HG03175 (cell line): ENCODE data around the gene ITPR1.

Experiments used
- ATAC-seq: cut with Tn5 transposase; IDR thresholded peaks from one replicate; pipeline ENCODE4 v1.9.1; 2021; ENCODE audit warnings: mild to moderate bottlenecking, moderate library complexity; ENCODE audit not compliant: unreplicated experiment

The ITPR1 gene

DNA sequence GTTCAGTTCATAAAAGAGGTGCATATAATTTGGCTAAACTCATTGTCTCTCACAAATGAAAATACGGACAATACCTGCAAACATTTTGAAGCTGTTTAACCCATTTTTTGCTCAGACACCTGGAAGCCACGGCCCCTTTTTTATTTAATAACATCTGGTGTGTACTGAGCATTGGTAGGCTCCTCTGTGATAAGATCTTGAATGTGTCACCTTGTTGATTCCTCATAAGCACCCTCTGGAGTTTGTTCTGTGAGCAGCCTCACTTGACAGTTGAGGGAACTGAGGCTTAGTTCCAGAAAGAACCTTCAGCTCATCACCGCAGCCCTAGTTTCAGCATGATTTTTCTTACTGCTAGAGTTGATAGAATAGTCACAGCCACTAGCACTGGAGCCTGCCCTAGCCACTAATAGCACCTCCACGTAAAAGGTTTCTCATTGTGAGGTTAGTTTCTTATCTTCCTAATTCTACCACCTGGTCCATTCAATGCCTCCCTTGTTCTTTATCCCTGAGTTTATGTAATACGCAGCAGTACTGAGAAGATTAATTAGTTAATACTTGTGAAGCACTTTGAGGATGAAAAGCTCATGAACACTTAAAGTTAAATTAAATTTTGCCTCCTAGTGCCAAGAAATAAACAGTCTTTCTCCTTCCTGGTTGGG lies 71.9 kb downstream of the ITPR1 start:
- ATAC-seq, result no peak

- no peak for ATAC-seq
These were observed 72.8 kb downstream of the ITPR1 start for GRCh38 chr3:4565809-4566501.

DNA sequence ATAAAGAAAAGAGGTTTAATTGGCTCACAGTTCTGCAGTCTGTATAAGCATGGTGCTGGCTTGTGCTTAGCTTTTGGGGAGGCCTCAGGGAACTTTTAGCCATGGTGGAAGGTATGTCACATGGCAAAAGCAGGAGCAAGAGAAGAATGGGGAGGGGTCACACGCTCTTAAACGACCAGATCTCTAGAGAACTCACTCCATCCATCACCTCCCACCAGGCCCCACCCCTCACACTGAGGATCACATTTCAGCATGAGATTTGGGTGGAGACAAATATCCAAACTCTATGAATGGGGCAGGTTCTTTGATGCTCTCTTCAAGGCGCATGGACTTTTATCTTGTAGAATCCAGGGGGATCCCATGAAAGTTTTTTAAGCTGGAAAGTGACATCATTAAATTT lies 75.7 kb downstream of the ITPR1 start:
- no peak for ATAC-seq

DNA sequence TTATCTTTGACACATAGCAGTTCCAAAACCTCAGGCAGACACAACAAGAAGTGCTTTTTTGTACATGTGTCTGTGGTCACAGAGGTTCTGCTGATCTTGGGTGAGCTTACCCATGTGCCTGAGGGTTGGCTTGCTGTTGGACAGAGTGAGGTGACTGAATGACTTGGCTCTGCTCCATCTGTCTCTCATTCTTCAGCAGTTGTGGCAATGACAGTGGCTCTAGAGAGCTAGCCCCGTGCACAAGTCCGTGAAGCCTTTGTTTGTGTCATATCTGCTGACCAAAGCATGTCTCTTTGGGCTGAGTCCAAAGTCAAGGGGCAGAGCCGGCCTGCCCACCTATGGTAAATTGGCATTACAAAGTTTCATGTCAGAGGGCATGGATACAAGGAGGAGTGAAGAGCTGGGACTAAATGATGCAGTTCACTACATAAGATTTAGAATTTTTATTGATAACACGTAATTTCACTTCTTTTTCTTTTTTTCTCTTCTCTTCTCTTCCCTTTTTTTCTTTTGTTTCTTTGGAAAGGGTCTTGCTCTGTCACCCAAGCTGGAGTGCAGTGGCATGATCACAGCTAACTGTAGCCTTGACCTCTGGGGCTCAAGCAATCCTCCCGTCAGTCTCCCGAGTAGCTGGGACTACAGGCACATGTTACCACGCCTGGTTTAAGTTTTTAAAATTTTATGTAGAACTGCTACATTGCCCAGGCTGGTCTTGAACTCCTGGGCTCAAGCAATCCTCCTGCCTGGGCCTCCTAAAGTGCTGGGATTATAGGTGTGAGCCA lies 77.9 kb downstream of the ITPR1 start:
- ATAC-seq, result peak; percentile 60

GRCh38 chr3:4571690-4572334 lies 78.7 kb downstream of the ITPR1 start:
- ATAC-seq, result peak; percentile 50

DNA sequence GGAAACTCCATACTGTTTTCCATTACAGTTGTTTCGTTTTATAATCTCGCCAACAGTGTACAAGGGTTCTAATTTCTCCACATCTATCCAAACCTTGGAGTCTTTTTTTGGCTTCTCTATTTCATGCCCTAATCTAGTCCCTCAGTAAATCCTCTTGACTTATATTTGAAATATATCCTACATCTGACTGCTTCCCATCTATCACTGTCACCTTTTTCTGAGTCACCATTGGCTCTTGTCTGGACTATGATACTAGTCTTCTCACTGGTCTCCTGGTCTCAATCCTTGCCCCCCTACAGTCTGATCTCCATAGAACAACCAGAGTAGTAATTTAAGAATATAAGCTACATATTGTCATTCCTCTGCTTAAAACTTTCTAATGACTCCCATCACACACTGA lies 80.0 kb downstream of the ITPR1 start:
- ATAC-seq, result no peak

- no peak for ATAC-seq
These were observed 81.3 kb downstream of the ITPR1 start for GRCh38 chr3:4574426-4574965.

GRCh38 chr3:4575381-4575780 lies 82.2 kb downstream of the ITPR1 start:
- ATAC-seq, result no peak

DNA sequence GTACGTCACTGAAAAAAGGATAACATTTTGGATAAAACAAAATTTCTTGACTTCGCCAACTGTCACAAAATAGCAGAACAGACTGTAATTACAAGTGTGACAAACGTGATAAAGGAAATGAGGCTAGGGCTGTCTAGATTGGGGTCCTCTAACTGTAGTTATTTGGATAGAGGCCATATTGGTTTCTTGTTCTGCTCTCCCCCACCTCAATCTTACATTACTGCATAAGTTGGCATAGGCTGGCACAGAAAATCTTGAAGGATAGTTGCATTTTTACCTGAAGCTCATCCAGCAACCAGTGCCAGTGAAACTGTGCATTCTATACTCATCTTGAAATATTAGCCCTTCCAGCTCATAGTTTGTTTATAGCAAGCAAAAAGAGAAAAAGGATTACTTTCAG lies 84.6 kb downstream of the ITPR1 start:
- no peak for ATAC-seq

- ATAC-seq, result no peak
These were observed 87.4 kb downstream of the ITPR1 start for GRCh38 chr3:4580346-4581123.

DNA sequence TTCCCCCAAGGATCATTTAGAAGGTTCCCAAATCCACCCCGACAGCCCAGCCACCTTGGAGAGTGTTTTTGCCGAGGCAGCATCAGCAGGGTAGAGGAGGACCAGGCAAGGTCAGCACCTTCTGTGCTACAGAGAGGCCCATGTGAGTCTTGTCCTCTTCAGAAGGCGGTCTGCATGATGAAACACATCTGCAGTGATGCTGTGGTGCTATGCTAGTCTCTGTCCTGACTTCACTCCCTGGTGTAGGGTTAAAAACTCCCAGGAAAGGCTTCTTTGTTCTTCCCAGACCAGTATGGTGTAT lies 87.9 kb downstream of the ITPR1 start:
- no peak for ATAC-seq

DNA sequence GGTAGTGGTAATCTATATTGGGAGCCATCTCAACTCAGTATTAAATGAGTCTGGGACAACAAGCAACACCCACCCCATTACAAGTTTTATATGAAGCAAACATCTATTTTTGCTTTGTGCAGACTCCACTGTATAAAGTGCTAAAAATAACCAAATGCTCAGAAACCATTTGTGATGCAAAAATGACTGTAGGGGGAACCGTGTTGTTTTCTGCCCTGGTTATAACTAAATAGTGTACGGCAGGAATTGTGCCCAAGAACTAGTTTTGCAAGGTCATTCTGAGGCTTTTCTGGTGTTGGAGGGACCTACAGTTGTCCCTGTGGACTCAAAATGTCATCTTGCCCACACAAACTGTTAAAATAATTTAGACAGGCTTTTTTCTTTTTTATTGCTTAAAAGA lies 88.3 kb downstream of the ITPR1 start:
- ATAC-seq, result no peak

- no peak for ATAC-seq
These were observed 88.9 kb downstream of the ITPR1 start for GRCh38 chr3:4581920-4582611.

- ATAC-seq, result no peak
These were observed 89.5 kb downstream of the ITPR1 start for GRCh38 chr3:4582624-4583023.

GRCh38 chr3:4583416-4583815 lies 90.3 kb downstream of the ITPR1 start:
- no peak for ATAC-seq

- ATAC-seq, result peak; percentile 41
These were observed 91.5 kb downstream of the ITPR1 start for GRCh38 chr3:4584456-4585249.

GRCh38 chr3:4586381-4586780 lies 93.2 kb downstream of the ITPR1 start:
- no peak for ATAC-seq

DNA sequence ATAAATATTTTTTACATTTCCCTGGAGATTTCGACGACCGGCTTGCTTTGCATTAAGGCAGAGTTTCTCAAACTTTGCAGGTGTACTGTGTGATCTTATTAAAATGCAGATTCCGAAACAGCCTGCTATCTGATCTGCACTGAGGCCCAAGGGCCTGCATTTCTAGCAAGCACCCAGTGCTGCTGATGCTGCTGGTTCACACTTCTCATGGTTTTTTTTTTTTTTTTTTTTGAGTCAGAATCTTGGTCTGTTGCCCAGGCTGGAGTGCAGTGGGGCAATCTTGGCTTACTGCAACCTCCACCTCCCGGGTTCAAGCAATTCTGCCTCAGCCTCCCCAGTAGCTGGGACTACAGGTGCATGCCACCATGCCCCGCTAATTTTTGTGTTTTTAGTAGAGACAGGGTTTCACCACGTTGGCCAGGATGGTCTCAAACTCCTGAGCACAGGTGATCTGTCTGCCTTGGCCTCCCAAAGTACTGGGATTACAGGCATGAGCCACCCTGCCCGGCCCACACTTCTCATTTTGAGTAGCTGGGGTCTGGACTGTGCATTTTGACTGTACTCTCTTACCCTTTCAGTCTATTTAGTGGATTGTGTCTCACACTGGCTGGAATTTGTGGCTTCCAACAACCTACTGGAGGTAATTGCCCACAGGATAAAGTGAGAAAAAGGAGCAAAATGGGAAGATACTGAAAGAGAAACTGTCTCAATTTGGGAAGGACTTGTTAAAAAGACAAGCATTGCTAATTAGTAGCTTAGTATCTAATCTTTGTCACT lies 94.1 kb downstream of the ITPR1 start:
- ATAC-seq, result no peak

GRCh38 chr3:4587838-4588105 lies 94.6 kb downstream of the ITPR1 start:
- ATAC-seq, result no peak
